Sigmoid colon (tissue), 7 donors: ENCODE measurements around the gene HPCAL1. TPM values are rescaled to one million over a fixed set of nuclear protein-coding genes. Genes with fewer than 3 reads are reported as not detected.

Experiments used
- DNase-seq: peaks from one replicate; pipeline ENCODE4 v3.0.0-alpha.2; 2019
- H3K27ac ChIP-seq, 4 donors: fragments of 200-600 bp; sonication (generic); one replicate each; pipeline ENCODE4 v1.5.1; 2016 to 2019; ENCODE audit warnings: mild to moderate bottlenecking in 1 of 4
- H3K27me3 ChIP-seq, 3 donors: fragments of 200-600 bp; sonication (generic); one replicate each; pipeline ENCODE4 v1.5.1; 2019; ENCODE audit warnings: mild to moderate bottlenecking in 1 of 3
- H3K36me3 ChIP-seq, 4 donors: fragments of 200-600 bp; sonication (generic); one replicate each; pipeline ENCODE4 v1.5.1; 2016 to 2019
- H3K4me1 ChIP-seq, 4 donors: fragments of 200-600 bp; sonication (generic); one replicate each; pipeline ENCODE4 v1.5.1; 2017 to 2019
- H3K4me3 ChIP-seq, 4 donors: fragments of 200-600 bp; sonication (generic); one replicate each; pipeline ENCODE4 v1.5.1; 2017 to 2019; ENCODE audit warnings: mild to moderate bottlenecking in 2 of 4, moderate library complexity in 1 of 4
- H3K9me3 ChIP-seq, 4 donors: fragments of 200-600 bp in 3 of 4; sonication (generic) in 3 of 4; one replicate each; pipeline versions ENCODE4 v1.5.1 to v1.6.1; 2013 to 2019
- CTCF ChIP-seq, 4 experiments: fragments of 450-650 bp in 3 of 4; fragments of 200-600 bp in 1 of 4; IDR thresholded peaks; one replicate each; pipeline ENCODE4 v1.5.1; 2016 to 2019; ENCODE audit warnings: antibody characterized with exemption in 4 of 4, mild to moderate bottlenecking in 3 of 4, moderate library complexity in 2 of 4
- EP300 ChIP-seq, 4 donors: sonication (generic); formaldehyde crosslinking; IDR thresholded peaks; one replicate each; pipeline ENCODE4 v1.6.1; 2017; ENCODE audit warnings: antibody characterized with exemption in 4 of 4
- POLR2A ChIP-seq, 2 donors: fragments of 450-650 bp; IDR thresholded peaks; one replicate each; pipeline ENCODE4 v1.6.1; 2016; ENCODE audit warnings: antibody characterized with exemption in 2 of 2, mild to moderate bottlenecking in 2 of 2, moderate library complexity in 2 of 2
- POLR2AphosphoS5 ChIP-seq, 4 donors: sonication (generic); formaldehyde crosslinking; IDR thresholded peaks; one replicate each; pipeline ENCODE4 v1.6.1; 2017; ENCODE audit warnings: antibody characterized with exemption in 4 of 4
- WGBS, 2 donors: extraction: QIAGEN DNeasy Blood & Tissue Kit; methylation state at CpG; one replicate each; pipeline ENCODE4 v1.1.7; 2013; 5-methylcytosine and 5-hydroxymethylcytosine counted together
- intact Hi-C: fragments of 100-400 bp; cut with DNase I; formaldehyde crosslinking; loops from one replicate; pipeline ENCODE4 v1.15.1; 2023
- polyA plus RNA-seq, 3 donors: library from polyadenylated mRNA; stranded (reverse); fragments of 200-250 nt; gene quantifications; one replicate each; pipeline ENCODE4 v1.2.3, GENCODE V29; 2013
- total RNA-seq, 4 donors: library from RNA; depleted of rRNA; stranded (reverse); fragments of >200 nt; gene quantifications; one replicate each; pipeline ENCODE4 v1.1.0, GENCODE V29; 2016
- donor health status: healthy with polysubstance abuse.
- donor health status: Bipolar disorder and iron deficiency.
- donor health status: healthy.

Gene HPCAL1
- total and polyA plus RNA-seq, 7 donors, result 27.7 to 115 (median 46.0) TPM

- intact Hi-C loops, result loop anchor here (5.0 to 10.0 kb wide), 2 partner anchors 292 to 639 kb away; no protein-coding TSS in a partner anchor
- Histone ChIP-seq H3K36me3 (peaks cover 0 to 2% (median 0%) of the 10 kb centered on the region in 4 donors), H3K4me3 (no peak overlapping the region), H3K27ac (no peak overlapping the region), H3K27me3 (no peaks in the 10 kb centered on the region), H3K4me1 (peaks cover 0 to 6% (median 4%) of the 10 kb centered on the region in 4 donors), H3K9me3 (no peaks in the 10 kb centered on the region)
- TF ChIP-seq POLR2A (IDR thresholded peaks at IDR 0.05), result no peak
- no peak for DNase-seq
- WGBS, 2 donors, result 66 to 83% methylated on average over 19 of the region's 19 CpGs
Observed at GRCh38 chr2:10433947-10434885, 131.5 kb downstream of the HPCAL1 start.

- TF ChIP-seq CTCF (IDR thresholded peaks at IDR 0.05) (peak; percentile 94 to 97 (median 96)), EP300 (IDR thresholded peaks at IDR 0.05) (no peak)
- Histone ChIP-seq H3K27me3 (no peaks in the 10 kb centered on the region), H3K4me3 (no peak overlapping the region), H3K4me1 (peaks cover 0 to 6% (median 4%) of the 10 kb centered on the region in 4 donors), H3K36me3 (peaks cover under 1 to 11% (median 5%) of the 10 kb centered on the region in 4 donors), H3K9me3 (no peaks in the 10 kb centered on the region), H3K27ac (no peak overlapping the region)
- intact Hi-C loops, result loop anchor here (1.0 to 10.0 kb wide), 5 partner anchors 165 to 640 kb away; no protein-coding TSS in a partner anchor
- DNase-seq, result peak; percentile 85
- 37 to 40% methylated on average over 28 of the region's 28 CpGs for WGBS, 2 donors
Observed at GRCh38 chr2:10434886-10435819, 132.4 kb downstream of the HPCAL1 start.

- 85 to 94% methylated on average over 14 of the region's 14 CpGs for WGBS, 2 donors
- H3K27me3 ChIP-seq, result no peaks in the 10 kb centered on the region
- no peaks in the 10 kb centered on the region for H3K9me3 ChIP-seq
- no peak for TF ChIP-seq EP300 (IDR thresholded peaks at IDR 0.05)
- intact Hi-C loops, result loop anchor here (1.0 to 10.0 kb wide), 4 partner anchors 166 to 641 kb away; no protein-coding TSS in a partner anchor
- peaks cover 7 to 18% (median 10%) of the 10 kb centered on the region in 4 donors for H3K36me3 ChIP-seq
- peaks cover 0 to 6% (median 4%) of the 10 kb centered on the region in 4 donors for H3K4me1 ChIP-seq
- no peak overlapping the region for H3K27ac ChIP-seq
- DNase-seq, result peak; percentile 65
- no peak overlapping the region for H3K4me3 ChIP-seq
Observed at GRCh38 chr2:10435820-10436204, 133.1 kb downstream of the HPCAL1 start.

GRCh38 chr2:10436583-10437110 lies 133.9 kb downstream of the HPCAL1 start:
- intact Hi-C loops, result loop anchor here (10.0 kb wide), 1 partner anchor 642 kb away; no protein-coding TSS in a partner anchor
- no peak for DNase-seq
- Histone ChIP-seq H3K27ac (no peak overlapping the region), H3K4me3 (no peak overlapping the region), H3K4me1 (peaks cover 0 to 6% (median 4%) of the 10 kb centered on the region in 4 donors), H3K9me3 (no peaks in the 10 kb centered on the region), H3K36me3 (peaks cover 10 to 26% (median 18%) of the 10 kb centered on the region in 4 donors), H3K27me3 (no peaks in the 10 kb centered on the region)
- TF ChIP-seq POLR2A (IDR thresholded peaks at IDR 0.05), result no peak
- TF ChIP-seq POLR2AphosphoS5 (IDR thresholded peaks at IDR 0.05), result no peak
- TF ChIP-seq CTCF (IDR thresholded peaks at IDR 0.05), result no peak
- no peak for TF ChIP-seq EP300 (IDR thresholded peaks at IDR 0.05)
- WGBS, 2 donors, result 84 to 85% methylated on average over 13 of the region's 13 CpGs

- Histone ChIP-seq H3K27me3 (no peaks in the 10 kb centered on the region), H3K4me3 (no peak overlapping the region), H3K27ac (no peak overlapping the region), H3K9me3 (no peaks in the 10 kb centered on the region), H3K36me3 (peaks cover 10 to 38% (median 29%) of the 10 kb centered on the region in 4 donors), H3K4me1 (peaks cover 0 to 4% (median 2%) of the 10 kb centered on the region in 4 donors)
- 32 to 81% methylated on average over 9 of the region's 9 CpGs for WGBS, 2 donors
- TF ChIP-seq EP300 (IDR thresholded peaks at IDR 0.05) (no peak), POLR2AphosphoS5 (IDR thresholded peaks at IDR 0.05) (no peak), POLR2A (IDR thresholded peaks at IDR 0.05) (no peak), CTCF (IDR thresholded peaks at IDR 0.05) (no peak)
- no peak for DNase-seq
- intact Hi-C loops, result loop anchor here (10.0 kb wide), 1 partner anchor 643 kb away; no protein-coding TSS in a partner anchor
Observed at GRCh38 chr2:10437806-10438205, 135.1 kb downstream of the HPCAL1 start.
